Stimulated activated CD4-positive, alpha-beta T cell treated with anti-CD3 and anti-CD28 coated beads, TNF-alpha, amount 100 ng/mL, for 4 hours (primary cell): Measurements from ENCODE around the gene TPRG1.

Source experiments
- DNase-seq, 3 experiments: peaks; one replicate each; pipeline ENCODE4 v3.0.0-alpha.2; 2020; ENCODE audit warnings: low read depth in 3 of 3

TPRG1 gene

GRCh38 chr3:189355481-189356201 lies 183.9 kb downstream of the TPRG1 start:
- peak in 2 of 3 experiments; percentile 6 to 10 for DNase-seq

- DNase-seq, result no peak
These were observed 188.5 kb downstream of the TPRG1 start for GRCh38 chr3:189360291-189360690.

GRCh38 chr3:189361103-189361835 lies 189.5 kb downstream of the TPRG1 start:
- no peak for DNase-seq

GRCh38 chr3:189363590-189364255 lies 192.0 kb downstream of the TPRG1 start:
- no peak for DNase-seq

- DNase-seq, result no peak
These were observed 194.1 kb downstream of the TPRG1 start for GRCh38 chr3:189365609-189366564.

GRCh38 chr3:189368384-189368783 lies 196.6 kb downstream of the TPRG1 start:
- DNase-seq, result no peak

GRCh38 chr3:189369636-189370035 lies 197.9 kb downstream of the TPRG1 start:
- no peak for DNase-seq

- no peak for DNase-seq
These were observed 200.5 kb downstream of the TPRG1 start for GRCh38 chr3:189372243-189372642.
